BJ (cell line): ENCODE measurements around the gene ERRFI1. TPM values are rescaled to one million over a fixed set of nuclear protein-coding genes. Genes with fewer than 3 reads are reported as not detected.

Experiments used
- CTCF ChIA-PET: fragments of 350-600 bp; formaldehyde crosslinking; extraction: SDS; loops from one replicate; lab custom pipeline; 2021; ENCODE audit warnings: antibody characterized with exemption, inconsistent platforms; lab: Yijun Ruan, JAX
- POLR2A ChIA-PET: fragments of 300-600 bp; sonication (Branson Sonifier 250); formaldehyde crosslinking; extraction: SDS; loops from one replicate; lab custom pipeline; 2021; ENCODE audit warnings: antibody characterized with exemption; lab: Charles Lee
- DNase-seq: peaks from one replicate; pipeline ENCODE4 v3.0.0-alpha.2; 2011; ENCODE audit warnings: low read depth
- H3K27me3 ChIP-seq: 2 replicates; pipeline ENCODE4 v1.6.0; 2011; ENCODE audit warnings: low read length; ENCODE audit not compliant: control insufficient read depth, insufficient read depth
- H3K36me3 ChIP-seq: 2 replicates; pipeline ENCODE4 v1.5.1; 2011; ENCODE audit warnings: low read length; ENCODE audit not compliant: control insufficient read depth, insufficient read depth
- H3K4me3 ChIP-seq: 2 replicates; pipeline ENCODE4 v1.5.1; 2011; ENCODE audit warnings: low read depth, mild to moderate bottlenecking, control low read depth, low read length
- polyA plus RNA-seq: library from polyadenylated mRNA; depleted of rRNA; stranded (reverse); fragments of >200 nt; gene quantifications from 2 replicates; pipeline ENCODE4 v1.2.3, GENCODE V29; 2011
- TF ChIP-seq, protein P1 (sequence below): IDR thresholded peaks from 2 replicates; pipeline ENCODE4 v1.5.1; 2011; ENCODE audit warnings: low read depth, mild to moderate bottlenecking, control low read depth, inconsistent platforms, low read length, moderate library complexity; ENCODE audit not compliant: insufficient read depth

ERRFI1 gene
- polyA plus RNA-seq, 1 experiment = 20.5 TPM

DNA sequence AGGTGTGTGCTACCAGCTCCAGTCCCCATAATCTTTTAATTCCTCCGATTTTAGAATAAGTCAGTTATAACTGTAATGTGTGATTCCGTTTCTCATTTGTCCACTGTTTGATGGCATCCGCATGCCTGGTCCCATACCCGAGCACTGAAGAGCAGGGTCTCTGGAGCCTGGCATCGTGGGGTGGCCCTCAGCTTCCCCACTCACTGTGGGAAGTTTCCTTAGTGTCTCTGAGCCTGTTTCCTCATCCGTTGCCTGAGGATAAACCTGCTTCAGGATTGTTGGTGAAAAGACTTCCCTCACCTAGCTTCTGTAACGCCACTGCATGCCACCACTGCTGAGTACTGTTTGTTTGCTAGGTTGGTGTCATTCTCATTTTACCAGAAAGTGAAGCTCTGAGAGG lies 45.1 kb downstream of the ERRFI1 start:
- CTCF ChIA-PET = interaction anchor here (0.6 to 7.8 kb wide), 11 partner anchors 11 to 745 kb away, joined by 3 to 71 read pairs (median 4); partner anchors contain the start of genes ERRFI1 and SLC45A1
- TF ChIP-seq, protein P1, sequence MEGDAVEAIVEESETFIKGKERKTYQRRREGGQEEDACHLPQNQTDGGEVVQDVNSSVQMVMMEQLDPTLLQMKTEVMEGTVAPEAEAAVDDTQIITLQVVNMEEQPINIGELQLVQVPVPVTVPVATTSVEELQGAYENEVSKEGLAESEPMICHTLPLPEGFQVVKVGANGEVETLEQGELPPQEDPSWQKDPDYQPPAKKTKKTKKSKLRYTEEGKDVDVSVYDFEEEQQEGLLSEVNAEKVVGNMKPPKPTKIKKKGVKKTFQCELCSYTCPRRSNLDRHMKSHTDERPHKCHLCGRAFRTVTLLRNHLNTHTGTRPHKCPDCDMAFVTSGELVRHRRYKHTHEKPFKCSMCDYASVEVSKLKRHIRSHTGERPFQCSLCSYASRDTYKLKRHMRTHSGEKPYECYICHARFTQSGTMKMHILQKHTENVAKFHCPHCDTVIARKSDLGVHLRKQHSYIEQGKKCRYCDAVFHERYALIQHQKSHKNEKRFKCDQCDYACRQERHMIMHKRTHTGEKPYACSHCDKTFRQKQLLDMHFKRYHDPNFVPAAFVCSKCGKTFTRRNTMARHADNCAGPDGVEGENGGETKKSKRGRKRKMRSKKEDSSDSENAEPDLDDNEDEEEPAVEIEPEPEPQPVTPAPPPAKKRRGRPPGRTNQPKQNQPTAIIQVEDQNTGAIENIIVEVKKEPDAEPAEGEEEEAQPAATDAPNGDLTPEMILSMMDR = no peak
- H3K27me3 ChIP-seq = no peaks in the 10 kb centered on the region
- POLR2A ChIA-PET = no interaction called here
- H3K36me3 ChIP-seq = peaks cover 28% of the 10 kb centered on the region
- no peak overlapping the region for H3K4me3 ChIP-seq
- DNase-seq = no peak

DNA sequence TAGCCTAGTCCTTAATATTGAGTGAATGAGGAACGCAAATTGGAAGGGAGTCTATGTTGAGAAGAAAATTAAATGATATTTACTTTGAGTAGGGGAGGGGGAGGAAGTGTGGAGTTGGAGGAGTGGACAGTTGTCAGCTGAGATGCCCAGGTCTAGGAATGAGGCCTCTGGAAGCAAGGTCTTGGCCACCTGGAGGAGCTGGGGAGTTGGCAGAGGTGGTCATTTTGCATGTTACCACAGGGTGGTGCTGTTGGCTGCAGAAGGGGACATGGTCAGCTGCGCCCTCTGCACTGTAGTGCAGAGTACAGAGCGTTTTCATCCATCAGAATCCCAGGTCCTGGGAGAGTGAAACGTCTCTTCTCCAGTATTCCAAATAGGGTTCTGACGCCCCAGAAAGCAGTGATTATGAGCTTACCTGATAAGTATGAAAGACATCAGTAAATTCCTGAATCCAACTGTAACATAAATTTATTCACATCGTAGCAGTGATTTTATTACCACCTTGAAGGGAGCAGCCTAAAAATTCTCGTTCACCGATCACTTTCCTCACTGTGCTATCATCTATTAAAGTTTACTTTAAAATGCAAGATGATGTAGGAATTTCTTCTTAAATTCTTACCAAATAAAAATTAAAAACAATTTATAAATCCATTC lies 50.8 kb downstream of the ERRFI1 start:
- POLR2A ChIA-PET = no interaction called here
- CTCF ChIA-PET = interaction anchor here (0.5 to 4.3 kb wide), 32 partner anchors 8 to 873 kb away, joined by 3 to 37 read pairs (median 4); no protein-coding TSS in a partner anchor
- DNase-seq = no peak
- H3K36me3 ChIP-seq = peaks cover 26% of the 10 kb centered on the region
- no peaks in the 10 kb centered on the region for H3K27me3 ChIP-seq
- TF ChIP-seq, protein P1 = peak; percentile 94
- H3K4me3 ChIP-seq = no peak overlapping the region

DNA sequence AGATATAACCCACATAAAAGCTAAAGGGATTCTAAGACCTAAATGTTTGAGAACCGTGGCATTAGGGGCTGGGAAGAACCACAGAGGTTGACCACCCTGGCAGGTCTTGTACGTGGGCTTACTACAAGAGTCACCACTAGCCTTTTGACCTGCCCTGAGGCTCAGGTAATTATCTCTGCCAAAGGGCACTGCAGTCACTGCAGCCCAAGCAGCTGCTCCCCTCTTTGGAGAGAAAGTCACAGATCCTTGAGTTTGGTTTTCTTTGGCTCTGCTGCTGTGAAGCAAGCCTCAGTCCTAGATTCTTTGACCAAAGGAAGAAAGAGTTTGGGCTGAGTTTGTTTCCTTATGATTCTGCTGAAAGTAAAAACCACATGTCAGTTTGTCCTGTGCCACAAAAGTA lies 53.0 kb downstream of the ERRFI1 start:
- no peak for DNase-seq
- TF ChIP-seq, protein P1 = no peak
- CTCF ChIA-PET = interaction anchor here (0.6 to 1.1 kb wide), 2 partner anchors 341 to 876 kb away, joined by 3 read pairs; no protein-coding TSS in a partner anchor
- Histone ChIP-seq H3K27me3 (no peaks in the 10 kb centered on the region), H3K36me3 (peaks cover 24% of the 10 kb centered on the region), H3K4me3 (no peak overlapping the region)
- POLR2A ChIA-PET = no interaction called here

DNA sequence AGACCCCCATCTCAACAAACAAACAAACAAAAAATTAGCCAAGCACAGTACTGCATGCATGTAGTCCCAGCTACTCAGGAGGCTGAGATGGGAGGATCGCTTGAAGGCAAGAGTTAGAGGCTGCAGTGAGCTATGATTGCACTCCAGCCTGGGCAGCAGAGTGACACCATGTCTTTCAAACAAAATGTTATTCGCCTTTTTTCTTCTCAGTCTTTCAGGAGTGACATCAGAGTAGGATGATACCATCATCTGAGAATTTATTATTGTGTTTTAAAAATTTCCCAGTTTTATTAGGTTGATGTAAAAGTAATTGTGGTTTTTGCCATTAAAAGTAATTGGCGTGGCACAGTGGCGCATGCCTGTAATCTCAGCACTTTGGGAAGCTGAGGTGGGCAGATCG lies 53.8 kb downstream of the ERRFI1 start:
- POLR2A ChIA-PET = no interaction called here
- no peak overlapping the region for H3K4me3 ChIP-seq
- DNase-seq = no peak
- H3K27me3 ChIP-seq = no peaks in the 10 kb centered on the region
- H3K36me3 ChIP-seq = peaks cover 23% of the 10 kb centered on the region
- TF ChIP-seq, protein P1 = no peak
- CTCF ChIA-PET = interaction anchor here (1.1 kb wide), 1 partner anchor 876 kb away, joined by 3 read pairs; no protein-coding TSS in a partner anchor

DNA sequence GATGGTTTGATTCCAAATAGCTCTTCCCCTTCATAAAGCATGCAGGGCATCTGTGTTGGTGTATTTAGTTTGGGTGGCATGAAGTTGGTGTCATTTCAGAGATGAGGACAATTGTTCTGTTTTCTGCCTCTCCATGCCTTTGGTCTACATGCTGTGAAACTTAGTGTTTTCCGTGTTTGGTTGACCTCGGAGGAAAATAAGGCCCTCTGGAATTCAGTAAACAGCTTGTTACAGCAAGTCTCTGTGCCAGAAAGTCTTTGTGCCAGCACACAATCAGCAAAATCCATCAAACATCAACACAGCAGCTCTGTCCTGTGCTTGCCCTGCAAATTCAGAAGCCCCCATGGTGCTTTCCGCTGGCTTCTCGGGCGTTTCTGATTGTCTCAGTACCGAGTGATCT lies 55.1 kb downstream of the ERRFI1 start:
- Histone ChIP-seq H3K27me3 (no peaks in the 10 kb centered on the region), H3K4me3 (no peak overlapping the region), H3K36me3 (peaks cover 24% of the 10 kb centered on the region)
- TF ChIP-seq, protein P1 = no peak
- CTCF ChIA-PET = interaction anchor here (1.4 to 1.9 kb wide), 2 partner anchors 9 to 343 kb away, joined by 5 read pairs; no protein-coding TSS in a partner anchor
- no peak for DNase-seq
- POLR2A ChIA-PET = no interaction called here
